Measurements from ENCODE around the gene RAB18. TPM values are rescaled to one million over a fixed set of nuclear protein-coding genes. Genes with fewer than 3 reads are reported as not detected.
"Not testable (repeated sequence)": the region's sequence is repeated elsewhere in the genome, so short reads cannot be mapped to it uniquely, and the experiment has no call there.

RAB18 gene
- 100 to 1,000 TPM; 113 to 140 (median 137) TPM for polyA plus RNA-seq (ENCODE audit: insufficient read length in 4 of 4)

GRCh38 chr10:27504007-27504807 lies at the start of gene RAB18:
TSS of gene RAB18 (plus strand) at chr10:27504304. CDS start at chr10:27504370, 66 bp downstream.
- DNase-seq (ENCODE audit: low read depth in 4 of 4, low spot score in 3 of 4): peak; percentile 95 to 98 (median 96)

- DNase-seq (ENCODE audit: low read depth in 4 of 4, low spot score in 3 of 4): no peak
Observed at GRCh38 chr10:27454837-27455236, 49.3 kb upstream of the RAB18 start.

DNA sequence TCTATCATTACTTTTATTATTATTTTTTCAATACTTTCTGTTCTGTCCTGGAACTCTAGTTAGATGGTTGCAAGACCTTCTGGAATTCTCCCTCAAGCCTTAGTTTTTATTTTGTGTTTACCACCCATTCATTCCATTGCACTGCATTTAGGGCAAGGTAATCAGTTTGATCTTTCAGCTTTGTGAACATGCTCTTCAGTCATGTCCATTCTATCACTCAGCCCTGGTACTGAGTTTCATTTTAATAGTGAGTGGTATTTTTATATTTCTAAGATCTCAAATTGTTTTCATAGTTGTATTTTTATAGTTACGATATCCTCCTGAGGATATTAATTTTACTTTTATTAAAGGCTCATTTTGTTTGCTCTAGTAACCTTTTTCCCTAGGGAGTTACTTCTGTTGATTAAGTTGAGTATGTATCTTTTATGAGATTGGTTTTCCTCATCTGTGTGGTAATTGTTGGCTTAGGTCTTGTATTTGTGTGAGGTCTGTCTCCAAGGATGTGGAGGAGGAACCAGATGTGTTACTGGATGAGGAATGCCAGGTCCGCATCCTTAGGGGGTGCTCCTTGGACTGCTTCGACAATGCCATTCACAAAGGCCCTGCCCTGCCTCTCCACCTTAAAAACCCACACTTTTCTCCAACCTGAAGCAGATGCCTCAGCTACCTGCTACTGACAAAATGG lies 46.7 kb upstream of the RAB18 start:
- no peak for DNase-seq (ENCODE audit: low read depth in 4 of 4, low spot score in 3 of 4)

DNA sequence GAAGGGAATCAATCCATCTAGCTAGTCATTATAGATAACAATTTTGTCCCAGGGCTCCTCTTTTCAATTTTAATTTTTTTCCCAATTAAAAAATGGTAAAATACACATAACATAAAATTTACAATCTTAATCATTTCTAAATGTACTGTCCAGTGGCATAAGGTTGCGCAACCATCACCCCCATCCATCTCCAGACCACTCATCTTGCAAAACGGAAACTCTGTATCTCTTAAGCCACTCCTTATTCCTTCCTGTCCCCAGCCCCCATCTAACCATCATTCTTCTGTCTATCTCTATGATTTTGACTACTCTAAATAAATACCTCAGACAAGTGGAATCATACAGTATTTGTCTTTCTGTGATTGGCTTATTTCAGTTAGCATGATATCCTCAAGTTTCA lies 46.1 kb upstream of the RAB18 start:
- no peak for DNase-seq (ENCODE audit: low read depth in 4 of 4, low spot score in 3 of 4)

DNA sequence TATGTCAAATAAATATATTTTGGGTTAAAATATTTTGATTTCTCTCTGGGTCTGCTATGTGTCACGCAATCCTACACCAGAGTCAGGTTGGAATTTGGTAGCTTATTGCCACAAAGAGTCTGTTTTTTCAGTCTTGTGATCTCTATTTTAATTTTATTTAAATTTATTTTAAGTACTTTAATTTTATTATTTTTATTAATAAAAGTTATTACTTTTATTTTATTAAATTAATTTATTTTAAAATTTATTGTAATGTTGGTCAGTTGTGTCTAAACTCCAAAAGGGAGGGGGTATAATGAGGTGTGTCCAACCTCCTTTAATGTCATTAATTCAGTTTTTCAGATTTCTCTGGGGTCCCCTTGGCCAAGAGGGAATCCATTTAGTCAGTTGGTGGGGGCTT lies 42.8 kb upstream of the RAB18 start:
- no peak for DNase-seq (ENCODE audit: low read depth in 4 of 4, low spot score in 3 of 4)

GRCh38 chr10:27463961-27464360 lies 40.1 kb upstream of the RAB18 start:
- DNase-seq (ENCODE audit: low read depth in 4 of 4, low spot score in 3 of 4): no peak

DNA sequence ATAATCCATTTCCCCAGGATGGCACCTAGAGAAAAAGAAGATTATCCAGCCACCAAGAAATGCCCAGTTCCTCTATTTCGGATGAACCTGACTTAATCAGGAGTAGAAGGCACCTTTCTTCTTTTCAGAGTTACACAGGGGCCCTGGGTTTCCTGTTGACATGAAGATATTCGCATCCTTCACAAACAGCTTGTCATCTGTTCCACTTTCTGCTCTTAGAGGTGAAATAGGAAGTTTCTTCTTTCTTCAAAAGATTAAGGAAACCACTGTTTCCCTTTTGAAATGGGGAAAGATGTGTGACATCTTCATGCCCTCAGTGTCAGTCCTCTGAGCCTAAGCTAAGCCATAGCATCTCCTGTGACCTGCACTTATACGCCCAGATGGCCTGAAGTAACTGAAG lies 39.1 kb upstream of the RAB18 start:
- no peak for DNase-seq (ENCODE audit: low read depth in 4 of 4, low spot score in 3 of 4)

- DNase-seq (ENCODE audit: low read depth in 4 of 4, low spot score in 3 of 4): not testable (repeated sequence)
Observed at GRCh38 chr10:27465596-27465995, 38.5 kb upstream of the RAB18 start.

DNA sequence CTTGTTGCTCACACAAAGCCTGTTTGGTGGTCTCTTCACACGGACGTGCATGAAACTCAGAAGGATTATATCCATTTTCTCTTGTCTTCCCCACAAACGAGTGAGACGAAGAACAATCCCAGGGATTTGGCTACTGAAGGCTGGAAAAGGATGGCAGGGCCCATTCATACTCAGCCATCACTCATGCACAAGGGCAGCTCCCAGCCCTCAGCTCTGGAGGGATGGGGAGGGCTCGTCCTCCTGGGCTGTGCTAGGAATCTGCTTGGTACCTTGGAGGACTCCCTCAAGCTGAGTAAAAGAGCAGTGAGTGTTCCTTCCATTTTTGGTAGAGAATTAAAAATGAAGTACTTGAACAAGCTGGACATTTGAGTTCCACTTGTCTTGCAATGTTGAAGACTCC lies 33.2 kb upstream of the RAB18 start:
- no peak for DNase-seq (ENCODE audit: low read depth in 4 of 4, low spot score in 3 of 4)

GRCh38 chr10:27474741-27475140 lies 29.4 kb upstream of the RAB18 start:
- no peak for DNase-seq (ENCODE audit: low read depth in 4 of 4, low spot score in 3 of 4)

GRCh38 chr10:27479016-27479415 lies 25.1 kb upstream of the RAB18 start:
- no peak for DNase-seq (ENCODE audit: low read depth in 4 of 4, low spot score in 3 of 4)

DNA sequence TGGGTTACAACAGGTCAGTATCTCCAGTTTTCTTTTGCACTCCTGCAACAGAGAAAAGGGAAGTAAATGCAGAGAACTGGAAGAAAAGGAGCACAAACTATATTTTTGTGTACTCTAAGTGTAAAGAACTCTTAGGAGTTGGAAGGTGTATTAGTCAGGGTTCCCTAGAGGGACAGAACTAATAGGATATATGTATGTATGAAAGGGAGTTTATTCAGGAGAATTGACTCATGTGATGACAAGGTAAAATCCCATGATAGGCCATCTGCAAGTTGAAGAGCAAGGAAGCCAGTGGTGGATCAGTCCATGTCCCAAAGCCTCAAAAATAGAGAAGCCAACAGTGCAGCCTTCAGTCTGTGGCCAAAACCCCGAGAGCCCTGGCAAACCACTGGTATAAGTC lies 22.6 kb upstream of the RAB18 start:
- DNase-seq (ENCODE audit: low read depth in 4 of 4, low spot score in 3 of 4): no peak

GRCh38 chr10:27482984-27483956 lies 20.8 kb upstream of the RAB18 start:
- DNase-seq (ENCODE audit: low read depth in 4 of 4, low spot score in 3 of 4): no peak

- DNase-seq (ENCODE audit: low read depth in 4 of 4, low spot score in 3 of 4): no peak
Observed at GRCh38 chr10:27485368-27485767, 18.7 kb upstream of the RAB18 start.

DNA sequence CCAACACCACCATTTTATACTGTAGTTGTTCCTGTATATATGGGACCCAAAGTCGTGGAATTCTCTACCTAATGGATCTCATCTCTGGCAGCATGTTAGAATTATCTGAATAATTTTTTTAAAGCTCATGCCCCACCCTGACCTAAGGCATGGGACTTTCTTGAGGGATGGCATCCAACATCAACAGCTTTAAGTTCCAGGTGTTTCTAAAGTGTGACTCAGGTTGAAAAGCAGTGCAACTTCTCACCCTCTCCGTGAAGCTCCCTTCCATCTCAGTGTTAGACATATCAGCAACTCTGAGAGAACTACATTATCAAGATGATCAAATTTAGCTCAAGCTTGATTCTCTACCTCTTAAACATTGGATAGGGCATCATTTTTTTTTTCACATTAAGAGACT lies 18.1 kb upstream of the RAB18 start:
- DNase-seq (ENCODE audit: low read depth in 4 of 4, low spot score in 3 of 4): no peak

GRCh38 chr10:27490807-27491206 lies 13.3 kb upstream of the RAB18 start:
- DNase-seq (ENCODE audit: low read depth in 4 of 4, low spot score in 3 of 4): no peak

- no peak for DNase-seq (ENCODE audit: low read depth in 4 of 4, low spot score in 3 of 4)
Observed at GRCh38 chr10:27494116-27494805, 9.8 kb upstream of the RAB18 start.

DNA sequence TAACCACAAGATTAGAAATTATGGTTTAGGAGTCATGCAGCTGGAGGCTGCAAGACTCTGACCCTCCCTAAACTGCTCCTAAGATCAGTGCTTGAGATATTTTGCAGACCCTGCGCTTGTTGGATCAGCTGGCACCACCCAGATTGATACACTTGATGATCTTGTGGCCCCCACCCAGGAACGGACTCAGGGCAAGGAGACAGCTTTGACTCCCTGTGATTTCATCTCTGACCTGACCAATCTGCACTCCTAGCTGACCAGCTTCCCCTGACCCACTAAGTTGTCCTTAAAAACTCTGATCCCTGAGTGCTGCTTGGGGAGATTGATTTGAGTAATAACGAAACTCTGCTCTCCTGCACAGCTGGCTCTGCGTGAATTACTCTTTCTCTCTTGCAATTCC lies 8.0 kb upstream of the RAB18 start:
- no peak for DNase-seq (ENCODE audit: low read depth in 4 of 4, low spot score in 3 of 4)

DNA sequence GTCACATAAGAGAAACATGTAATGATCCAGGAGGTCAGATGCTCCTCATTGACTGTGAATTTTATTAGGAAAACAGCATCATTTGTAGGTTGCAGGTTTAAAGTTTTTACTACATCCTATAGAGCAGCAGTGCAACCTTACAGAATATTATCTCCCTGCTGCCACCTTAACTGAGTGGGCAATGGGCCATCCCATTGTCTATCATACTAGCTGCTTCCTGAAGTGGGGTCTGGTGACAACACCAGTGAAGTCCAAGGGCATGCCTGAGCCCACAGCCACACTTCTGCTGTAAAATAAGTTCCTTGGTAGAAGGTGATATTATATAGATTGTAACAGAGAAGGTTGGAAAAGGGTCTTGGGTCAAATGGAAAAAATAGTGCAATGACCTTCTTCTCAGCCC lies 4.0 kb upstream of the RAB18 start:
- DNase-seq (ENCODE audit: low read depth in 4 of 4, low spot score in 3 of 4): no peak

GRCh38 chr10:27500886-27501285 lies 3.2 kb upstream of the RAB18 start:
- no peak for DNase-seq (ENCODE audit: low read depth in 4 of 4, low spot score in 3 of 4)

Measured in right renal pelvis (tissue), 4 donors.